Astrocyte (in vitro differentiated cells and primary cell): ENCODE results near the gene CLCN1. TPM values are rescaled to one million over a fixed set of nuclear protein-coding genes. Genes with fewer than 3 reads are reported as not detected.

ENCODE experiments used
- DNase-seq: peaks from one replicate; pipeline ENCODE4 v3.0.0-alpha.2; 2010; ENCODE audit warnings: low read depth
- FAIRE-seq: peaks from 2 replicates; lab custom pipeline; 2011; peaks lifted over from hg19 to GRCh38; lab: Jason Lieb, UNC
- H2AFZ ChIP-seq: 2 replicates; pipeline ENCODE4 v1.6.0; 2012; ENCODE audit warnings: low read depth, low read length, inconsistent platforms
- H3K27ac ChIP-seq: 2 replicates; pipeline ENCODE4 v1.5.1; 2011; ENCODE audit warnings: low read depth, low read length, inconsistent platforms
- H3K27me3 ChIP-seq: 2 replicates; pipeline ENCODE4 v1.6.0; 2011; ENCODE audit warnings: low read length, inconsistent platforms; ENCODE audit not compliant: insufficient read depth
- H3K36me3 ChIP-seq: 2 replicates; pipeline ENCODE4 v1.5.1; 2011; ENCODE audit warnings: low read length, inconsistent platforms; ENCODE audit not compliant: insufficient read depth
- H3K4me1 ChIP-seq: 2 replicates; pipeline ENCODE4 v1.5.1; 2011; ENCODE audit warnings: low read length, inconsistent platforms; ENCODE audit not compliant: insufficient read depth
- H3K4me2 ChIP-seq: 2 replicates; pipeline ENCODE4 v1.6.0; 2012; ENCODE audit warnings: low read length, inconsistent platforms
- H3K4me3 ChIP-seq: 2 replicates; pipeline ENCODE4 v1.5.1; 2011; ENCODE audit warnings: low read depth, mild to moderate bottlenecking, low read length, inconsistent platforms; ENCODE audit not compliant: insufficient read depth
- H3K79me2 ChIP-seq: 2 replicates; pipeline ENCODE4 v1.6.0; 2012; ENCODE audit warnings: mild to moderate bottlenecking, low read length, inconsistent platforms; ENCODE audit not compliant: insufficient read depth
- H3K9ac ChIP-seq: 2 replicates; pipeline ENCODE4 v1.6.0; 2012; ENCODE audit warnings: mild to moderate bottlenecking, low read length, inconsistent platforms
- H3K9me3 ChIP-seq: 2 replicates; pipeline ENCODE4 v1.5.1; 2012; ENCODE audit warnings: low read depth, mild to moderate bottlenecking, low read length, inconsistent platforms; ENCODE audit not compliant: insufficient read depth
- H4K20me1 ChIP-seq: 2 replicates; pipeline ENCODE4 v1.6.0; 2012; ENCODE audit warnings: low read length, inconsistent platforms; ENCODE audit not compliant: insufficient read depth
- H3K27ac Mint-ChIP-seq: one replicate; pipeline ENCODE4 v1.8.0; 2021; ENCODE audit warnings: mild to moderate bottlenecking, mixed read lengths; ENCODE audit not compliant: unreplicated experiment
- H3K27me3 Mint-ChIP-seq: one replicate; pipeline ENCODE4 v1.8.0; 2021; ENCODE audit warnings: low read depth, mixed read lengths; ENCODE audit not compliant: unreplicated experiment
- H3K36me3 Mint-ChIP-seq: one replicate; pipeline ENCODE4 v1.8.0; 2021; ENCODE audit warnings: low read depth, mixed read lengths; ENCODE audit not compliant: unreplicated experiment
- H3K4me1 Mint-ChIP-seq: one replicate; pipeline ENCODE4 v1.8.0; 2021; ENCODE audit warnings: low read depth, mixed read lengths; ENCODE audit not compliant: unreplicated experiment
- H3K4me3 Mint-ChIP-seq: one replicate; pipeline ENCODE4 v1.8.0; 2021; ENCODE audit warnings: mild to moderate bottlenecking, moderate library complexity, mixed read lengths; ENCODE audit not compliant: unreplicated experiment
- H3K9me3 Mint-ChIP-seq: one replicate; pipeline ENCODE4 v1.8.0; 2021; ENCODE audit warnings: mild to moderate bottlenecking, mixed read lengths; ENCODE audit not compliant: unreplicated experiment
- CTCF ChIP-seq: IDR thresholded peaks from 2 replicates; pipeline ENCODE4 v1.5.1; 2011; ENCODE audit warnings: low read depth, mild to moderate bottlenecking, inconsistent platforms, low read length, moderate library complexity; ENCODE audit not compliant: insufficient read depth
- EZH2 ChIP-seq: IDR thresholded peaks from 2 replicates; pipeline ENCODE4 v1.6.1; 2012; ENCODE audit warnings: mild to moderate bottlenecking, low read length, inconsistent platforms; ENCODE audit not compliant: insufficient read depth
- total RNA-seq: library from RNA; stranded (reverse); gene quantifications from 2 replicates; pipeline ENCODE4 v1.2.1, GENCODE V29; 2021

The CLCN1 gene
- total RNA-seq, 1 donor from 2014 or later, result not detected

GRCh38 chr7:143347950-143348349, 32.0 kb downstream of the CLCN1 start:
- Mint-ChIP-seq H3K36me3 (peaks cover 5% of the 10 kb centered on the region), H3K4me3 (no peak overlapping the region), H3K27me3 (peaks cover 56% of the 10 kb centered on the region), H3K4me1 (peaks cover 9% of the 10 kb centered on the region), H3K27ac (no peak overlapping the region), H3K9me3 (peaks cover 2% of the 10 kb centered on the region)
- no peak overlapping the region for H3K4me3 ChIP-seq
- H3K36me3 ChIP-seq, result no peaks in the 10 kb centered on the region
- H3K4me1 ChIP-seq, result no peaks in the 10 kb centered on the region
- peaks cover 25% of the 10 kb centered on the region for H3K27me3 ChIP-seq
- H3K79me2 ChIP-seq, result no peaks in the 10 kb centered on the region
- H4K20me1 ChIP-seq, result no peaks in the 10 kb centered on the region
- H3K9me3 ChIP-seq, result no peaks in the 10 kb centered on the region
- DNase-seq (no peak), FAIRE-seq (no peak)
- H3K4me2 ChIP-seq, result no peak overlapping the region
- H3K27ac ChIP-seq, result no peak overlapping the region
- TF ChIP-seq CTCF (no peak), EZH2 (no peak)
- no peak overlapping the region for H2AFZ ChIP-seq
- H3K9ac ChIP-seq, result no peak overlapping the region

GRCh38 chr7:143351060-143351459, 35.1 kb downstream of the CLCN1 start:
- Histone ChIP-seq H3K36me3 (no peaks in the 10 kb centered on the region), H3K4me2 (no peak overlapping the region), H3K4me3 (no peak overlapping the region), H3K9me3 (no peaks in the 10 kb centered on the region), H3K9ac (no peak overlapping the region), H3K27ac (no peak overlapping the region), H3K79me2 (no peaks in the 10 kb centered on the region), H2AFZ (no peak overlapping the region), H4K20me1 (no peaks in the 10 kb centered on the region), H3K4me1 (no peaks in the 10 kb centered on the region), H3K27me3 (peaks cover 23% of the 10 kb centered on the region)
- H3K9me3 Mint-ChIP-seq, result peaks cover 2% of the 10 kb centered on the region
- FAIRE-seq (no peak), DNase-seq (peak; percentile 6)
- no peak overlapping the region for H3K27ac Mint-ChIP-seq
- no peak overlapping the region for H3K4me3 Mint-ChIP-seq
- peaks cover 9% of the 10 kb centered on the region for H3K4me1 Mint-ChIP-seq
- peaks cover 15% of the 10 kb centered on the region for H3K36me3 Mint-ChIP-seq
- TF ChIP-seq CTCF, result no peak
- TF ChIP-seq EZH2, result no peak
- peaks cover 46% of the 10 kb centered on the region for H3K27me3 Mint-ChIP-seq

- Histone ChIP-seq H3K36me3 (no peaks in the 10 kb centered on the region), H3K4me1 (no peaks in the 10 kb centered on the region), H4K20me1 (no peaks in the 10 kb centered on the region), H3K27ac (no peak overlapping the region), H3K79me2 (no peaks in the 10 kb centered on the region), H3K27me3 (peaks cover 20% of the 10 kb centered on the region), H3K4me2 (no peak overlapping the region), H3K9me3 (no peaks in the 10 kb centered on the region), H3K4me3 (no peak overlapping the region), H2AFZ (no peak overlapping the region), H3K9ac (no peak overlapping the region)
- no peak overlapping the region for H3K4me3 Mint-ChIP-seq
- peaks cover 19% of the 10 kb centered on the region for H3K36me3 Mint-ChIP-seq
- no peak overlapping the region for H3K27ac Mint-ChIP-seq
- DNase-seq, result no peak
- TF ChIP-seq EZH2 (no peak), CTCF (no peak)
- H3K27me3 Mint-ChIP-seq, result peaks cover 41% of the 10 kb centered on the region
- FAIRE-seq, result no peak
- H3K9me3 Mint-ChIP-seq, result peaks cover 2% of the 10 kb centered on the region
- H3K4me1 Mint-ChIP-seq, result peaks cover 9% of the 10 kb centered on the region
These were observed 35.7 kb downstream of the CLCN1 start for GRCh38 chr7:143351574-143351973.
